ENCODE data around the gene FRMPD2. TPM values are rescaled to one million over a fixed set of nuclear protein-coding genes. Genes with fewer than 3 reads are reported as not detected.

The FRMPD2 gene
- total and polyA plus RNA-seq, 3 donors from 2014 or later = 6.4 to 18.7 (median 8.3) TPM

- no peaks in the 10 kb centered on the region for H3K27me3 ChIP-seq
- intact Hi-C loops (cut with DNase I; ENCODE audit: low total_unique reads) = no loop called here
- H3K27ac ChIP-seq = no peak overlapping the region
- no peaks in the 10 kb centered on the region for H3K36me3 ChIP-seq (ENCODE audit: low read depth, missing control alignments)
- no peaks in the 10 kb centered on the region for H3K9me3 ChIP-seq
- no peak overlapping the region for H3K4me3 ChIP-seq
- no peaks in the 10 kb centered on the region for H3K4me1 ChIP-seq
- WGBS, 2 donors = 83 to 84% methylated on average over 9 of the region's 9 CpGs
- no peak for DNase-seq
- TF ChIP-seq POLR2A (IDR thresholded peaks at IDR 0.05) = no peak
- TF ChIP-seq, protein P1, sequence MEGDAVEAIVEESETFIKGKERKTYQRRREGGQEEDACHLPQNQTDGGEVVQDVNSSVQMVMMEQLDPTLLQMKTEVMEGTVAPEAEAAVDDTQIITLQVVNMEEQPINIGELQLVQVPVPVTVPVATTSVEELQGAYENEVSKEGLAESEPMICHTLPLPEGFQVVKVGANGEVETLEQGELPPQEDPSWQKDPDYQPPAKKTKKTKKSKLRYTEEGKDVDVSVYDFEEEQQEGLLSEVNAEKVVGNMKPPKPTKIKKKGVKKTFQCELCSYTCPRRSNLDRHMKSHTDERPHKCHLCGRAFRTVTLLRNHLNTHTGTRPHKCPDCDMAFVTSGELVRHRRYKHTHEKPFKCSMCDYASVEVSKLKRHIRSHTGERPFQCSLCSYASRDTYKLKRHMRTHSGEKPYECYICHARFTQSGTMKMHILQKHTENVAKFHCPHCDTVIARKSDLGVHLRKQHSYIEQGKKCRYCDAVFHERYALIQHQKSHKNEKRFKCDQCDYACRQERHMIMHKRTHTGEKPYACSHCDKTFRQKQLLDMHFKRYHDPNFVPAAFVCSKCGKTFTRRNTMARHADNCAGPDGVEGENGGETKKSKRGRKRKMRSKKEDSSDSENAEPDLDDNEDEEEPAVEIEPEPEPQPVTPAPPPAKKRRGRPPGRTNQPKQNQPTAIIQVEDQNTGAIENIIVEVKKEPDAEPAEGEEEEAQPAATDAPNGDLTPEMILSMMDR (IDR thresholded peaks at IDR 0.05) = no peak
Measured at GRCh38 chr10:48238826-48239520, 35.5 kb downstream of the FRMPD2 start.

DNA sequence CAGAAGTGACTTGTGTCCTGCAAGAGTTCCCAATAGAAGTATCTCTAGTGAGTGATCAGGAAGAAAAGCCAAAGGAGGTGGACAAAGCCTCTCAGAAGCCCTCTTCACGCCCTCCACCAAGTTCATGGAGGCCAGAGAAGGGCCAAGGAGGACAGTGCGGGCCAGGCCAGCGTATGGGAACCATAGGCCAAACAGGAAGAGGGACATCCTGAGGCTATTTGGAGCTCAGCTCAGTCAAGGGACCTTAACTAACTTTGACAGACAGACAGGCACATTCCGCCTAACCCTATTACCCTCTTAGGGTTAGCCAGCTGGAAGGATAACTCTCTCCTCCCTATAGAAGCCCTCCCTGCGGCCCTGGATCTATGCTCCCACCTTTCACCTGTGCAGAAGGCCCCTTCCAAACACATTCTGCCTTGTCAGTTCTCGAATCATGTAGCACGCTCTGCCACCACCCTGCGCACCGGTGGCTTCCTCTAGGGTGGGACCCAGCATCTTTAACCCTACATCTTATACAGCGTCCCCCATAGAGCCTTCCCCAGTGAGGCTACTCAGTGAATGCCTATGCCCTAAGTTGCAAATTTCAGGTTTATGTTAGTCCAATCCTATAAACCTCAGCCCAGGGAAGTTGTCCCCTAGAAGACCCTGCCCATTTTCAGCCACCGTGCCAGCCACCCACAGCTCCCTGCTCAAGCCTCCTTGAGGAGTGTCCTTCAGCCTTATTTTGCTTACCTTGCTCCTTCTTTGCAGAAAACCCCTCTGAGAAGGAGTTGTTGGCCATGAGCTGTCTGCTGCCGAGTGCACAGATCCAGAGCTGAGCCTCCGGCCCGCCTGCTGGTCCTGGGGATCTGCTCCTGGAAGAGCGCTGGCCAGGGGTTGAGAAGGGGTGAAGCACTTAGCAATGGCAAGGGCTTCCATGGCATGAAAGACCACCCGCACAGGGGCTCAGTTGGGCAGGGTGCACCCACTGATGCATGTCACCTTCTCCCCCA lies 36.9 kb downstream of the FRMPD2 start:
- no peaks in the 10 kb centered on the region for H3K9me3 ChIP-seq
- no peak for TF ChIP-seq POLR2A (IDR thresholded peaks at IDR 0.05)
- TF ChIP-seq, protein P1 (IDR thresholded peaks at IDR 0.05) = no peak
- no peak overlapping the region for H3K4me3 ChIP-seq
- intact Hi-C loops (cut with DNase I; ENCODE audit: low total_unique reads) = no loop called here
- no peaks in the 10 kb centered on the region for H3K4me1 ChIP-seq
- DNase-seq = no peak
- H3K27ac ChIP-seq = no peak overlapping the region
- H3K36me3 ChIP-seq (ENCODE audit: low read depth, missing control alignments) = no peaks in the 10 kb centered on the region
- WGBS, 2 donors = 95 to 96% methylated on average over 11 to 16 of the region's 16 CpGs
- H3K27me3 ChIP-seq = no peaks in the 10 kb centered on the region

GRCh38 chr10:48236199-48236621 lies 38.3 kb downstream of the FRMPD2 start:
- H3K27ac ChIP-seq = no peak overlapping the region
- H3K9me3 ChIP-seq = no peaks in the 10 kb centered on the region
- no peak for DNase-seq
- H3K27me3 ChIP-seq = no peaks in the 10 kb centered on the region
- intact Hi-C loops (cut with DNase I; ENCODE audit: low total_unique reads) = no loop called here
- H3K4me1 ChIP-seq = no peaks in the 10 kb centered on the region
- H3K4me3 ChIP-seq = no peak overlapping the region
- TF ChIP-seq, protein P1 (IDR thresholded peaks at IDR 0.05) = no peak
- TF ChIP-seq POLR2A (IDR thresholded peaks at IDR 0.05) = no peak
- 82 to 86% methylated on average over 6 of the region's 6 CpGs for WGBS, 2 donors
- no peaks in the 10 kb centered on the region for H3K36me3 ChIP-seq (ENCODE audit: low read depth, missing control alignments)

- TF ChIP-seq, protein P1 (IDR thresholded peaks at IDR 0.05) = no peak
- no peak for DNase-seq
- 86 to 100% methylated on average over 4 of the region's 4 CpGs for WGBS, 2 donors
Measured at GRCh38 chr10:48235501-48235900, 39.0 kb downstream of the FRMPD2 start.

More at GRCh38 chr10:48235501-48235900, 39.0 kb downstream of the FRMPD2 start:
- Histone ChIP-seq H3K27me3 (no peaks in the 10 kb centered on the region), H3K4me3 (no peak overlapping the region), H3K36me3 (ENCODE audit: low read depth, missing control alignments) (no peaks in the 10 kb centered on the region), H3K27ac (no peak overlapping the region), H3K4me1 (no peaks in the 10 kb centered on the region), H3K9me3 (no peaks in the 10 kb centered on the region)
- intact Hi-C loops (cut with DNase I; ENCODE audit: low total_unique reads) = no loop called here
